PC-9 (cell line): ENCODE measurements around the gene BFSP1. TPM values are rescaled to one million over a fixed set of nuclear protein-coding genes. Genes with fewer than 3 reads are reported as not detected.

Source experiments
- BruUV-seq: library from RNA; stranded (reverse); fragments of 400-500 nt; replicated peaks from 2 replicates; lab custom pipeline; 2021; lab: Mats Ljungman, UMichigan
- CTCF ChIA-PET: fragments of 300-600 bp; sonication (Branson Sonifier 250); formaldehyde crosslinking; loops from one replicate; lab custom pipeline; 2022; ENCODE audit warnings: antibody characterized with exemption; lab: Charles Lee
- POLR2A ChIA-PET: fragments of 300-600 bp; sonication (Branson Sonifier 250); formaldehyde crosslinking; loops from one replicate; lab custom pipeline; 2022; ENCODE audit warnings: antibody characterized with exemption; ENCODE audit not compliant: unreplicated experiment; lab: Charles Lee
- DNase-seq, 2 experiments: peaks; one replicate each; pipeline versions ENCODE4 v3.0.0 to v3.0.0-alpha.2; 2015 to 2022; ENCODE audit warnings: mixed read lengths in 1 of 2
- H2AFZ ChIP-seq: fragments of 200-600 bp; sonication (generic); 2 replicates; pipeline ENCODE4 v1.8.1; 2017; ENCODE audit warnings: antibody characterized with exemption
- H3F3A ChIP-seq: fragments of 200-600 bp; sonication (generic); 2 replicates; pipeline ENCODE4 v1.8.1; 2017; ENCODE audit warnings: antibody characterized with exemption, mild to moderate bottlenecking, low read depth; ENCODE audit not compliant: insufficient read depth
- H3K27ac ChIP-seq: fragments of 200-600 bp; sonication (generic); 2 replicates; pipeline ENCODE4 v1.6.1; 2016; ENCODE audit warnings: mixed run types
- H3K27me3 ChIP-seq: fragments of 200-600 bp; sonication (generic); 2 replicates; pipeline ENCODE4 v1.6.1; 2016; ENCODE audit warnings: low read depth, mixed run types; ENCODE audit not compliant: insufficient read depth
- H3K36me3 ChIP-seq: fragments of 200-600 bp; sonication (generic); 2 replicates; pipeline ENCODE4 v1.6.1; 2016; ENCODE audit warnings: low read depth, mixed run types
- H3K4me1 ChIP-seq: fragments of 200-600 bp; sonication (generic); replicated peaks from 2 replicates; pipeline ENCODE4 v1.6.1; 2016; ENCODE audit warnings: mixed run types; ENCODE audit not compliant: insufficient read depth
- H3K4me2 ChIP-seq: fragments of 200-600 bp; sonication (generic); 2 replicates; pipeline ENCODE4 v1.6.1; 2017; ENCODE audit warnings: mixed run types
- H3K4me3 ChIP-seq: fragments of 200-600 bp; sonication (generic); 2 replicates; pipeline ENCODE4 v1.6.1; 2016; ENCODE audit warnings: mixed run types
- H3K79me2 ChIP-seq: fragments of 200-600 bp; sonication (generic); 2 replicates; pipeline ENCODE4 v1.6.1; 2017; ENCODE audit warnings: low read depth, mixed run types
- H3K9me2 ChIP-seq: fragments of 200-600 bp; sonication (generic); 2 replicates; pipeline ENCODE4 v1.8.1; 2017; ENCODE audit warnings: mild to moderate bottlenecking; ENCODE audit not compliant: insufficient read depth
- H3K9me3 ChIP-seq: fragments of 200-600 bp; sonication (generic); 2 replicates; pipeline ENCODE4 v1.8.1; 2016; ENCODE audit warnings: low read depth; ENCODE audit not compliant: insufficient read depth
- H4K20me1 ChIP-seq: fragments of 200-600 bp; sonication (generic); 2 replicates; pipeline ENCODE4 v1.8.1; 2017; ENCODE audit not compliant: insufficient read depth
- EZH2 ChIP-seq: fragments of 200-600 bp; sonication (generic); IDR thresholded peaks from 2 replicates; pipeline ENCODE4 v1.8.0; 2017; ENCODE audit warnings: antibody characterized with exemption, low read depth
- intact Hi-C: fragments of 100-400 bp; cut with micrococcal nuclease; formaldehyde crosslinking; loops from one replicate; pipeline ENCODE4 v1.10.0; 2022; ENCODE audit not compliant: unreplicated experiment
- total RNA-seq: library from RNA; stranded (reverse); gene quantifications from 2 replicates; pipeline ENCODE4 v1.2.3, GENCODE V29; 2021
- TF ChIP-seq, protein P1 (sequence below): fragments of 200-600 bp; sonication (generic); conservative IDR thresholded peaks from 2 replicates; pipeline ENCODE4 v1.6.1; 2017; ENCODE audit warnings: mixed run types, antibody characterized with exemption, mild to moderate bottlenecking, moderate library complexity

The BFSP1 gene
- total RNA-seq, 1 experiment from 2014 or later = 13.8 TPM

DNA sequence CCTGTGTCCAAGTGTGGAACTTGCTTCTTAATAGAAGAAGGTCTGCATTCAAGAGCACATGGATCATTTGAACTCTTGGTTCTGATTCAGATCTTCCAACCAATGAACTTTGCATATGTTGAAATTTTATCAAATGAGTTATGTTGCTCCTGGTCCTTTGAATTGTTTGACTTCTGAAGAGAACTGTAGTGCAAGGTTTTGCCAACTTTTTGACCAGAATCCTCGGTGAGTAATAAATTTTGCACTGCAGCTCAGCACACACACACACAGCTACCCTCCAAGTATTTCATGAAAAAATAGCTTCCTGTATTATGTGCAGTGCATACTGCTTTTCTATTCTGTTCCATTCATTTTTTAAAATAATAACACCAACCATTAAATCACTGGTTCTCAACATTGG, 67.5 kb downstream of the BFSP1 start:
- ChIA-PET POLR2A (no interaction called here), CTCF (no interaction called here)
- H3K79me2 ChIP-seq = no peaks in the 10 kb centered on the region
- no peaks in the 10 kb centered on the region for H3F3A ChIP-seq
- no peaks in the 10 kb centered on the region for H4K20me1 ChIP-seq
- H2AFZ ChIP-seq = no peak overlapping the region
- BruUV-seq = no TSS peak
- H3K27me3 ChIP-seq = peaks cover 47% of the 10 kb centered on the region
- no peaks in the 10 kb centered on the region for H3K4me1 ChIP-seq
- no peak for TF ChIP-seq EZH2
- TF ChIP-seq, protein P1, sequence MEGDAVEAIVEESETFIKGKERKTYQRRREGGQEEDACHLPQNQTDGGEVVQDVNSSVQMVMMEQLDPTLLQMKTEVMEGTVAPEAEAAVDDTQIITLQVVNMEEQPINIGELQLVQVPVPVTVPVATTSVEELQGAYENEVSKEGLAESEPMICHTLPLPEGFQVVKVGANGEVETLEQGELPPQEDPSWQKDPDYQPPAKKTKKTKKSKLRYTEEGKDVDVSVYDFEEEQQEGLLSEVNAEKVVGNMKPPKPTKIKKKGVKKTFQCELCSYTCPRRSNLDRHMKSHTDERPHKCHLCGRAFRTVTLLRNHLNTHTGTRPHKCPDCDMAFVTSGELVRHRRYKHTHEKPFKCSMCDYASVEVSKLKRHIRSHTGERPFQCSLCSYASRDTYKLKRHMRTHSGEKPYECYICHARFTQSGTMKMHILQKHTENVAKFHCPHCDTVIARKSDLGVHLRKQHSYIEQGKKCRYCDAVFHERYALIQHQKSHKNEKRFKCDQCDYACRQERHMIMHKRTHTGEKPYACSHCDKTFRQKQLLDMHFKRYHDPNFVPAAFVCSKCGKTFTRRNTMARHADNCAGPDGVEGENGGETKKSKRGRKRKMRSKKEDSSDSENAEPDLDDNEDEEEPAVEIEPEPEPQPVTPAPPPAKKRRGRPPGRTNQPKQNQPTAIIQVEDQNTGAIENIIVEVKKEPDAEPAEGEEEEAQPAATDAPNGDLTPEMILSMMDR = no peak
- no peak for DNase-seq
- H3K4me2 ChIP-seq = no peak overlapping the region
- H3K27ac ChIP-seq = no peak overlapping the region
- H3K4me3 ChIP-seq = no peak overlapping the region
- intact Hi-C loops = no loop called here
- no peaks in the 10 kb centered on the region for H3K9me3 ChIP-seq
- no peaks in the 10 kb centered on the region for H3K36me3 ChIP-seq
- H3K9me2 ChIP-seq = no peaks in the 10 kb centered on the region

DNA sequence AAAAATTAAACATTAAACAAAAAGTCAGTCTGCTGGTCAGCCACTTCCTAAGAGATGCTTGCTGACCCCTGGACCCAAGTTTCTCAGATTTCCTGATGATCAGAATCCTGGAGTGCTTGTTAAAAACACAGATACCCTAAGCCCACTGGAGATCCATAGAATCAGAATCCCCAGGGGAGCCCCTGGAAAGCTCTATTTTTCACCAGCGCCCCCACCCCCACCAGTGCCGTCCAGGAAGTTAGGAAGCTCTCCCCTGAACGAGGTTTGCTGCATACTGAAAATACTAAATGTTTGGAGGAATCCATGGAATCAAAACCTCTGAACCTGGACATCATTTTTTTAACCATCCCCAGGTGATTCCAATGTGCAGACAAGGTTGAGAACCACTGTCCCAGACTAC, 69.2 kb downstream of the BFSP1 start:
- H3K27ac ChIP-seq = no peak overlapping the region
- H3K4me1 ChIP-seq = no peaks in the 10 kb centered on the region
- ChIA-PET CTCF (no interaction called here), POLR2A (no interaction called here)
- H3K79me2 ChIP-seq = no peaks in the 10 kb centered on the region
- no peak overlapping the region for H2AFZ ChIP-seq
- H3K9me2 ChIP-seq = no peaks in the 10 kb centered on the region
- H3K27me3 ChIP-seq = peaks cover 55% of the 10 kb centered on the region
- DNase-seq = no peak
- H3K4me3 ChIP-seq = no peak overlapping the region
- no peaks in the 10 kb centered on the region for H3K9me3 ChIP-seq
- no peaks in the 10 kb centered on the region for H3F3A ChIP-seq
- no peak overlapping the region for H3K4me2 ChIP-seq
- BruUV-seq = no TSS peak
- intact Hi-C loops = no loop called here
- H3K36me3 ChIP-seq = no peaks in the 10 kb centered on the region
- no peaks in the 10 kb centered on the region for H4K20me1 ChIP-seq
- TF ChIP-seq, protein P1 = no peak
- TF ChIP-seq EZH2 = no peak

DNA sequence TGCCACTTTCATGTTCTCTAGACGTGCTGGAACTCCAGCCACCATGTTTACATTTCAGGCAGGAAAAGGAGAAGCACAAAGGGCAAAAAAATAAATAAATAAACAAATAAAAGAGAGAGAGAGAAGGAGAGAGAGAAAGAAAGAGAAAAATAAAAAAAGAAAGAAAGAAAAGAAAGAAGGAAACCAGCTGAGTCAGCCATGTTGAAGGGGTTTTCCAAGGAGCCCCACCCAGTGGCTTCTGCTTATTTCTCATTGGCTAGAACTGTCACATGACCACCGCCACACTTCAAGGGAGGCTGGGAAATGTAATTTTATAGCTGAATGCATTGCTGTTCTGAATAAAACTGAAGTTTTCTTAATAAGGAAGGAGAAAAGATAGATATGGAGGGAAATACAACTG, 71.1 kb downstream of the BFSP1 start:
- DNase-seq = no peak

More for the DNA sequence above, 71.1 kb downstream of the BFSP1 start:
- intact Hi-C loops = no loop called here
- H3K27ac ChIP-seq = no peak overlapping the region
- no peaks in the 10 kb centered on the region for H3K36me3 ChIP-seq
- H3K4me3 ChIP-seq = no peak overlapping the region
- H3K27me3 ChIP-seq = peaks cover 57% of the 10 kb centered on the region
- H3K4me1 ChIP-seq = no peaks in the 10 kb centered on the region
- H2AFZ ChIP-seq = no peak overlapping the region
- no peaks in the 10 kb centered on the region for H3F3A ChIP-seq
- H3K9me3 ChIP-seq = no peaks in the 10 kb centered on the region
- no peaks in the 10 kb centered on the region for H3K9me2 ChIP-seq
- ChIA-PET POLR2A (no interaction called here), CTCF (no interaction called here)
- H3K4me2 ChIP-seq = 0 out of 2 replicates have a peak overlapping the region, but pooled peaks have one; percentile 4
- no peak for TF ChIP-seq EZH2
- TF ChIP-seq, protein P1 = no peak
- BruUV-seq = no TSS peak
- no peaks in the 10 kb centered on the region for H3K79me2 ChIP-seq
- no peaks in the 10 kb centered on the region for H4K20me1 ChIP-seq
